K562 (cell line): ENCODE results near the gene PRKAR2B. TPM values are rescaled to one million over a fixed set of nuclear protein-coding genes. Genes with fewer than 3 reads are reported as not detected.
A peak's percentile ranks its signal among the peaks of the same experiment; 100 is the strongest.

Experiments
- ATAC-seq: fragments of 200-7000 bp; cut with Tn5 transposase; 3 replicates; pipeline ENCODE4 v1.9.1; 2020; ENCODE audit warnings: moderate library complexity
- BruUV-seq: library from RNA; stranded (reverse); fragments of 400-500 nt; replicated peaks from 2 replicates; lab custom pipeline; 2021; lab: Mats Ljungman, UMichigan
- CTCF ChIA-PET: fragments of 300-600 bp; formaldehyde crosslinking; extraction: SDS; loops from one replicate; lab custom pipeline; 2021; ENCODE audit warnings: low intra/inter-chr PET ratio; lab: Yijun Ruan, JAX
- POLR2A ChIA-PET: fragments of 300-600, 350-650 bp; sonication (Branson Sonifier 250); formaldehyde crosslinking; extraction: SDS; loops from one replicate; lab custom pipeline; 2021; ENCODE audit warnings: antibody characterized with exemption, inconsistent platforms; lab: Yijun Ruan, JAX
- DNase-seq, 4 experiments: peaks; one replicate each; pipeline versions ENCODE4 v3.0.0 to v3.0.0-alpha.2; 2011 to 2018; ENCODE audit warnings: low spot score in 3 of 4, mixed read lengths in 3 of 4; ENCODE audit errors: extremely low read depth in 1 of 4
- FAIRE-seq: peaks from 2 replicates; lab custom pipeline; 2011; peaks lifted over from hg19 to GRCh38; lab: Jason Lieb, UNC
- H2AFZ ChIP-seq: 2 replicates; pipeline ENCODE4 v1.6.0; 2011; ENCODE audit warnings: low read depth, low read length, control low read depth, inconsistent platforms
- H3K27ac ChIP-seq: fragments of 200-600 bp; 3 replicates; pipeline ENCODE4 v1.8.0; 2011; ENCODE audit warnings: low read depth, mild to moderate bottlenecking, control low read depth, inconsistent platforms, low read length, moderate library complexity, mixed read lengths; ENCODE audit errors: extremely low read depth
- H3K27me3 ChIP-seq, 2 experiments: fragments of 300-600 bp in 1 of 2; 2 replicates in 1 of 2; 3 replicates in 1 of 2; pipeline versions ENCODE4 v1.6.0 to v1.8.0; 2011; ENCODE audit warnings: inconsistent platforms in 2 of 2, low read length in 2 of 2, mild to moderate bottlenecking in 1 of 2, mixed read lengths in 1 of 2, moderate library complexity in 1 of 2; ENCODE audit not compliant: control insufficient read depth in 2 of 2, insufficient read depth in 2 of 2
- H3K36me3 ChIP-seq: fragments of 300-600 bp; 3 replicates; pipeline ENCODE4 v1.8.0; 2011; ENCODE audit warnings: mild to moderate bottlenecking, low read length, inconsistent platforms; ENCODE audit not compliant: control insufficient read depth, insufficient read depth
- H3K4me1 ChIP-seq, 2 experiments: fragments of 200-600 bp in 1 of 2; replicated peaks in 1 of 2; 2 replicates in 1 of 2; 3 replicates in 1 of 2; pipeline versions ENCODE4 v1.5.1 to v1.8.0; 2011; ENCODE audit warnings: inconsistent platforms in 2 of 2, low read length in 2 of 2, mild to moderate bottlenecking in 1 of 2, mixed read lengths in 1 of 2, moderate library complexity in 1 of 2; ENCODE audit not compliant: control insufficient read depth in 2 of 2, insufficient read depth in 2 of 2
- H3K4me2 ChIP-seq: 2 replicates; pipeline ENCODE4 v1.6.1; 2011; ENCODE audit warnings: low read length, control low read depth, inconsistent platforms, mixed read lengths; ENCODE audit not compliant: insufficient read depth
- H3K4me3 ChIP-seq: fragments of 200-600 bp; sonication (generic), shearing (Covaris generic); 2 replicates; pipeline ENCODE4 v1.5.1; 2016; ENCODE audit warnings: control low read depth, inconsistent platforms
- H3K79me2 ChIP-seq: fragments of 200-600 bp; 3 replicates; pipeline ENCODE4 v1.8.0; 2011; ENCODE audit warnings: low read length, inconsistent platforms; ENCODE audit not compliant: control insufficient read depth, insufficient read depth
- H3K9ac ChIP-seq, 2 experiments: 2 replicates each; pipeline versions ENCODE4 v1.6.0 to v1.6.1; 2011; ENCODE audit warnings: low read depth in 2 of 2, low read length in 2 of 2, control low read depth in 1 of 2, inconsistent platforms in 1 of 2, mild to moderate bottlenecking in 1 of 2, mixed read lengths in 1 of 2; ENCODE audit not compliant: insufficient read depth in 1 of 2
- H3K9me1 ChIP-seq: one replicate; pipeline ENCODE4 v1.6.0; 2011; ENCODE audit warnings: inconsistent platforms, mild to moderate bottlenecking, low read length, moderate library complexity; ENCODE audit not compliant: control insufficient read depth, insufficient read depth
- H3K9me3 ChIP-seq: replicated peaks from 2 replicates; pipeline ENCODE4 v1.5.1; 2011; ENCODE audit warnings: low read depth, low read length, inconsistent platforms; ENCODE audit not compliant: control insufficient read depth, insufficient read depth
- H4K20me1 ChIP-seq: replicated peaks from 2 replicates; pipeline ENCODE4 v1.6.1; 2011; ENCODE audit warnings: low read length, inconsistent platforms, mixed read lengths; ENCODE audit not compliant: control insufficient read depth, insufficient read depth
- CTCF ChIP-seq, 3 experiments: IDR thresholded peaks in 2 of 3; conservative IDR thresholded peaks in 1 of 3; 2 replicates each; pipeline ENCODE4 v1.5.1; 2011 to 2012; ENCODE audit warnings: low read length in 3 of 3, mild to moderate bottlenecking in 3 of 3, control low read depth in 2 of 3, improper control_type of control experiment in 1 of 3, inconsistent platforms in 1 of 3, low read depth in 1 of 3, mixed read lengths in 1 of 3, moderate library complexity in 1 of 3; ENCODE audit not compliant: insufficient read depth in 2 of 3
- KDM2B ChIP-seq: fragments of 250-450 bp; sonication (Bioruptor Pico); IDR thresholded peaks from 2 replicates; pipeline ENCODE4 v1.8.0; 2021; ENCODE audit warnings: mild to moderate bottlenecking, moderate library complexity
- MLLT1 ChIP-seq, 2 experiments: fragments of 450-650 bp; IDR thresholded peaks; 2 replicates each; pipeline ENCODE4 v1.6.1; 2016
- MYBL2 ChIP-seq, 2 experiments: fragments of 450-650 bp in 1 of 2; sonication (generic) in 1 of 2; formaldehyde crosslinking in 1 of 2; IDR thresholded peaks; 2 replicates each; pipeline versions ENCODE4 v1.6.1 to v1.8.1; 2017 to 2022; ENCODE audit warnings: borderline replicate concordance in 1 of 2, inconsistent platforms in 1 of 2, low read depth in 1 of 2, mild to moderate bottlenecking in 1 of 2, missing genetic modification reagents in 1 of 2, moderate library complexity in 1 of 2
- NKRF ChIP-seq: fragments of 450-650 bp; IDR thresholded peaks from 2 replicates; pipeline ENCODE4 v1.6.1; 2016; ENCODE audit warnings: borderline replicate concordance
- POLR3A ChIP-seq: IDR thresholded peaks from 2 replicates; pipeline ENCODE4 v1.6.1; 2011; ENCODE audit warnings: borderline replicate concordance, mild to moderate bottlenecking, moderate library complexity; ENCODE audit not compliant: insufficient read length, insufficient read depth; ENCODE audit errors: extremely low read depth
- PTTG1 ChIP-seq: fragments of 450-650 bp; IDR thresholded peaks from 2 replicates; pipeline ENCODE4 v1.6.1; 2016; ENCODE audit warnings: low read depth, mild to moderate bottlenecking, missing genetic modification characterization, missing compliant biosample characterization
- RCOR1 ChIP-seq, 2 experiments: IDR thresholded peaks; 2 replicates each; pipeline ENCODE4 v1.6.1; 2012; ENCODE audit warnings: low read depth in 2 of 2, low read length in 2 of 2, borderline replicate concordance in 1 of 2, improper control_type of control experiment in 1 of 2
- SMARCE1 ChIP-seq: fragments of 450-650 bp; IDR thresholded peaks from 2 replicates; pipeline ENCODE4 v1.7.1; 2016; ENCODE audit warnings: mild to moderate bottlenecking
- TAF15 ChIP-seq: fragments of 200-400 bp; formaldehyde crosslinking; IDR thresholded peaks from 2 replicates; pipeline ENCODE4 v1.6.1; 2017; ENCODE audit warnings: mild to moderate bottlenecking, low read depth, low read length, moderate library complexity
- ZBTB33 ChIP-seq: sonication (generic); formaldehyde crosslinking; IDR thresholded peaks from 2 replicates; pipeline ENCODE4 v1.8.1; 2023; ENCODE audit warnings: mild to moderate bottlenecking, missing genetic modification reagents
- ZNF165 ChIP-seq: fragments of 250-450 bp; sonication (Bioruptor Pico); IDR thresholded peaks from 2 replicates; pipeline ENCODE4 v1.4.0; 2020; ENCODE audit warnings: borderline replicate concordance
- WGBS: fragments of 100-300 bp; shearing (Covaris generic); methylation state at CpG from one replicate; pipeline ENCODE4 v1.1.6; 2016; ENCODE audit warnings: low coverage, mixed read lengths; ENCODE audit not compliant: insufficient coverage; ENCODE audit errors: missing lambda C conversion rate; 5-methylcytosine and 5-hydroxymethylcytosine counted together
- in situ Hi-C: fragments of 300-500 bp; cut with MboI; formaldehyde crosslinking; loops from 4 replicates; pipeline ENCODE4 v1.15.0; 2018; ENCODE audit warnings: inconsistent platforms, mixed read lengths
- intact Hi-C: fragments of 100-400 bp; cut with micrococcal nuclease; formaldehyde crosslinking; loops from 2 replicates; pipeline ENCODE4 v1.14.2; 2022
- polyA plus RNA-seq, 8 experiments: library from polyadenylated mRNA; depleted of rRNA in 4 of 8; stranded (reverse) in 5 of 8; unstranded in 3 of 8; fragments of >200 nt; fragmentation: Nextera tagmentation in 2 of 8; fragmentation: Illumina TruSeq in 1 of 8; extraction: Ambion mirVana in 2 of 8; extraction: Trizol in 1 of 8; gene quantifications; 2 replicates each; pipeline versions ENCODE4 v1.2.1 to v1.2.3, GENCODE V29; 2011 to 2014; ENCODE audit warnings: inconsistent platforms in 1 of 8, missing spikeins in 1 of 8
- total RNA-seq, 7 experiments: library from RNA; depleted of rRNA in 6 of 7; stranded (reverse); fragments of >200 nt in 6 of 7; fragmentation: Illumina TruSeq in 2 of 7; extraction: Trizol in 2 of 7; gene quantifications; 2 replicates each; pipeline versions ENCODE4 v1.2.1 to v1.2.3, GENCODE V29; 2011 to 2021; ENCODE audit warnings: low replicate concordance in 1 of 7

Gene PRKAR2B
- total and polyA plus RNA-seq, 9 of the 15 experiments (the other 6 are each of a cell fraction or from before 2014, with no cell fraction given): 59.0 to 173 (median 129) TPM

- Histone ChIP-seq H3K27ac (peak overlapping the region; percentile 65), H2AFZ (no peak overlapping the region), H3K4me3 (no peak overlapping the region), H3K4me1 (peaks cover 23 to 62% of the 10 kb centered on the region in 2 experiments), H3K79me2 (peaks cover 96% of the 10 kb centered on the region), H3K9me3 (no peaks in the 10 kb centered on the region), H4K20me1 (no peaks in the 10 kb centered on the region; the same call in 1 of the 2 replicates), H3K36me3 (peaks cover 19% of the 10 kb centered on the region), H3K27me3 (no peaks in the 10 kb centered on the region), H3K4me2 (peak overlapping the region; percentile 75), H3K9ac (peak overlapping the region in 1 of 2 experiments; percentile 41; a peak in 3 of 4 replicates), H3K9me1 (peaks cover 3% of the 10 kb centered on the region)
- 17% methylated on average over 2 of the region's 2 CpGs for WGBS
- ATAC-seq (0 out of 3 replicates have a peak, but pooled peaks have one; percentile 0), FAIRE-seq (no peak), DNase-seq (no peak)
- in situ Hi-C loops: no loop called here
- CTCF ChIA-PET: no interaction called here
- no TSS peak for BruUV-seq
- intact Hi-C loops: no loop called here
- POLR2A ChIA-PET: interaction anchor here (0.6 to 7.9 kb wide), 5 partner anchors 9 to 306 kb away, joined by 3 to 44 read pairs (median 3); no protein-coding TSS in a partner anchor
- TF ChIP-seq MLLT1 (IDR thresholded peaks at IDR 0.05): 0 out of 4 replicates have a peak, but pooled peaks of 1 of the 2 experiments have one; percentile 3
- TF ChIP-seq CTCF (IDR thresholded peaks at IDR 0.05 in 2 of 3, conservative IDR thresholded peaks at IDR 0.05 in 1 of 3; ENCODE audit: insufficient read depth in 2 of 3, low read depth in 1 of 3, low read length in 3 of 3): 0 out of 6 replicates have a peak, but pooled peaks of 1 of the 3 experiments have one; percentile 6
- peak; percentile 27; the same call in 1 of the 2 replicates for TF ChIP-seq MYBL2 (IDR thresholded peaks at IDR 0.05; ENCODE audit: low read depth)
- no peak for TF ChIP-seq MYBL2 (CRISPR knock-in tag; IDR thresholded peaks at IDR 0.05; ENCODE audit: borderline replicate concordance)
- TF ChIP-seq TAF15: no peak
- no peak for TF ChIP-seq KDM2B (CRISPR knock-in tag)
- TF ChIP-seq SMARCE1: peak; percentile 35; the same call in 1 of the 2 replicates
- no peak for TF ChIP-seq POLR3A
- TF ChIP-seq NKRF: 0 out of 2 replicates have a peak, but pooled peaks have one; percentile 43
- TF ChIP-seq ZNF165: no peak
- no peak for TF ChIP-seq PTTG1 (tag)
- peak in 1 of 2 experiments; percentile 35; a peak in 1 of 4 replicates for TF ChIP-seq RCOR1 (IDR thresholded peaks at IDR 0.05; ENCODE audit: borderline replicate concordance in 1 of 2, low read depth in 2 of 2, low read length in 2 of 2)
- peak; percentile 42; the same call in 1 of the 2 replicates for TF ChIP-seq ZBTB33 (CRISPR knock-in tag)
Observed at GRCh38 chr7:107080533-107080932, 36.0 kb downstream of the PRKAR2B start.
